ENCODE results near the gene SPOCK2. TPM values are rescaled to one million over a fixed set of nuclear protein-coding genes. Genes with fewer than 3 reads are reported as not detected.
A peak's percentile ranks its signal among the peaks of the same experiment; 100 is the strongest.
"Not testable (repeated sequence)": the region's sequence is repeated elsewhere in the genome, so short reads cannot be mapped to it uniquely, and the experiment has no call there.

Gene SPOCK2
- 0.02 and 0.53 TPM in 2 replicates for total RNA-seq (2014; rRNA removed; shearing (Covaris generic))

DNA sequence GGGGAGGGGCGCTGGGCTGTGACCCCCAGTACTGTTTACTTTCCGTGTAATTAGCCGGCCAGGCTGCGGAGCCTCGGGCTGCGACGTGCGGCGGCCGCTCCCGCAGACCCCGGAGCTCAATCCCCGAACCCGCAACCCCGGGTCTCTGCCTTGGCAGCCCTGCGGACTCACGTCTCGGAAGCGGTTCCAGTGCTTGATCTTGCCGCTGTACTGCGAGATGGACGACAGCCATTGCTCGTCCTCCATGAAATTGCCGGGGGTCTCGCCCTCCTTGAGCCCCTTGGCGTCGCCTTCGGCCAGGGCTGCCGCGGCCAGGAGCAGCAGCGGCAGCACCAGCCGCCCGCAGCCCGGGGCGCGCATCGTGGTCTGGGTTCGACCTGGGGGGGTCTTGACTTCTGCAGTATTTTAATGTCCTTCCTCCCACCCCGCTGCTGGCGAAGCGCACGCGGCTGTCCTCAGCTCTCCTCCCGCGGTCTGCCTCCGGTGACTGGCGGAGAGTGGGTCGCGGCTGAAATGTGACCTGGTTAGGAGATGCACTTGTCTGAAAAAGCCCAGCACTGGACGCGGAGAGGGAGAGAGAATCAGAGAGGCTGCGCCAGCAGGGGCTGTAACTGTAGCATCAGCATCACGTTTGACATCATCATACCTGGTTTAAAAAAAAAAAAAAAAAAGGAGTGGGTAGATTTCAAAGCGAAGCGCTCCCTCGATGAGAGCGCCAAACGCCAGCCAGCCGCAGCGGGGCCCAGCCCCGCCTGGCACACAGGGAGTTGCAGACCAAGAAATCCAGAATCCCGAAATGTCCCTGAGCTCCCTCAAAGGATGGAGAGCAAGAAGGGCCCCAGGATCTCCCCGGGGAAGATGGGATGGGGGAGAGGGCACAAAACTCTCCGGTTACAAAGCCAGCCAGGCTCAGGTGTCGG lies at the start of gene SPOCK2:
Gene SPOCK2 (minus strand): TSS at position 583 of the 920 bp plus-strand sequence. CDS start 223 bp downstream, at position 360.
- DNase-seq (ENCODE audit: low spot score): no peak

DNA sequence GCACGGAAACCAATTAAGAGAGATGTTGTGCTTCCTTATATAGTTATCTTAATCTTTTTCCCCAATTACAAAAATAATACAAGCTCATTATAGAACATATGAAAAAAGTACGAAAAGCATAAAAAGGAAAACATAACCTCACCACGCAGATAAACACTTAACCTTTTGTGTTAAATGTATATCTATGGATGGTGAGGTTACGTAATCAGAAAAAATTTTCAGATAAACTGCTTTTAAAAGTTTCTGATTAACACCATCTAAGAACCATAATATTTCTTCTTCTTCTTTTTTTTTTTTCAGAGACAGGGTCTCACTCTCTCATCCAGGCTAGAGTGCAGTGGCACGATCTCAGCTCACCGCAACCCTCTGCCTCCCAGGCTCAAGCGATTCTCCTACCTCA lies 49.2 kb upstream of the SPOCK2 start:
- DNase-seq (ENCODE audit: low spot score): no peak

DNA sequence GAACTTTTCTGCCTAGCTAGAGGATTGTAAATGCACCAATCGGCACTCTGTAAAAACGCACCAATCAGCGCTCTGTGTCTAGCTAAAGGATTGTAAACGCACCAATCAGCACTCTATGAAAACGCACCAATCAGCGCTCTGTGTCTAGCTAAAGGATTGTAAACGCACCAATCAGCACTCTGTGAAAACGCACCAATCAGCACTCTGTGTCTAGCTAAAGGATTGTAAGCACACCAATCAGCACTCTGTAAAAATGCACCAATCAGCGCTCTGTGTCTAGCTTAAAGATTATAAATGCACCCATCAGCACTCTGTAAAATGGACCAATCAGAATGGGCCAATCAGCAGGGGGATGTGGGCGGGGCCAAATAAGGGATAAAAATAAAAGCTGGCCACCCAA lies 47.9 kb upstream of the SPOCK2 start:
- DNase-seq (ENCODE audit: low spot score): not testable (repeated sequence)

DNA sequence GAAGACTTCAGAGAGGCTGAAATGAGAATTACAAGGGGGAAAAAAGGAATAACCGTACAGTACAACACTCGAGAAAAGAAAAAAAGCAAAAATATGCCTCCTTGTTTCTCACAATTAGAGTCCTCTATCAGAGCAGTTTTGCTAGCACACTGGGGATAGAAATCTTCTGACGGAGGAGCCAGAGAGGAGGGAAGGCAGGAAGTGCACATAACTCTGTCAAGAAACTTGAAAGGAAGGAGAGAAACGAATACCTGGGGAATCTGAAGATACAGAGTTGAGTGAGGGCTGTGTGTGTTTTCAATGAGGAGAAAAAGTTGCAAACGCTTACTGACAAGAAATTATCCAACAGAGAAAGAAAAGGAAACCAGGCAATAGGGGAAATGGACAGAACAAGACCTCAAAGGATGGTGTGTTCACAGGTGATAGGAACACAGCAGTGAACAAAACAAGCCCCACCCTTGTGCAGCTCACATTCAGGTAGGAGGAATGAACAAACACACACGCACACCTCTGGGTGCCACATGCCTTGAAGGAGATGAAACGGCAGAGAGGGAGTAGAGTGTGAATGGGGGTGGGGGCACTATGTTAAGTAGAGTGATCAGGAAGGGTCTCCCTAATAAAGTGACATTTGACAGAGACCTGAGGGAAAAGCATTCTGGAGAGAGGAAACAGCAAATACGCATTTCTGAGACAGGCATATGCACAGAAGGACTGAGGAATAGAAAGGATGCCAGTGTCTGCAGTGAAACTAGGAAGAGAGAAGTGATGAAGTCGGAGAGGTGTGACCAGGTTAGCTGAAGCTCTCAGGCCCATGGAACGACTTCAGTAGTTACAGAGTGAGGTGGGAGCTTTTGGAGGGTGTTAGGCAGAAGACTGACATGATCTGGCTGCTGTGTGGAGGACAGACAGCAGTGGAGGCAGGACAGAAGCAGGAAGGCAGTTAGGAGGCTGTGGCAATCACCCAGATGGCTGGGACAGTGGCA lies 46.7 kb upstream of the SPOCK2 start:
- no peak for DNase-seq (ENCODE audit: low spot score)

GRCh38 chr10:72133517-72133916 lies 45.2 kb upstream of the SPOCK2 start:
- DNase-seq (ENCODE audit: low spot score): peak; percentile 75

- DNase-seq (ENCODE audit: low spot score): no peak
These were observed 44.5 kb upstream of the SPOCK2 start for GRCh38 chr10:72132854-72133253.

GRCh38 chr10:72127571-72127970 lies 39.2 kb upstream of the SPOCK2 start:
- no peak for DNase-seq (ENCODE audit: low spot score)

GRCh38 chr10:72126872-72127232 lies 38.5 kb upstream of the SPOCK2 start:
- DNase-seq (ENCODE audit: low spot score): no peak

- peak; percentile 49 for DNase-seq (ENCODE audit: low spot score)
These were observed 38.0 kb upstream of the SPOCK2 start for GRCh38 chr10:72126184-72126871.

GRCh38 chr10:72124989-72125388 lies 36.6 kb upstream of the SPOCK2 start:
- no peak for DNase-seq (ENCODE audit: low spot score)

DNA sequence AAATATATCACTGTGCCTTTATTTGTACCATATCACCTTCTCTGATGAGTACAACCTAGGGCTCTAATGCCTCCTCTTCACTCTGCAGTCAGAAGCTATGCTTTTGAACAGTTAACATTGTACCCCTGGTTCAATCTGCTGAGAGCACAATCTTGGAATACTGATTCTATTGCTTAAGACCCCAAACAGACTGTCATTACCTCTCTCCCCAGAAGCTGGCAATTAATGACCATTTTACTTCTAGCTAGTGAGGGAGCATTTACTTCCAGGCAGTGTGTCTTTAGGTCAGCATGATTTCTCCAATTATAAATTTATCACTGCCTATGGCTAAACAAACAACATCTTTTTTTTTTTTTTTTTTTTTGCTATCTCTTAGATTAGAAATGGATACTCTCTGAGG lies 36.0 kb upstream of the SPOCK2 start:
- DNase-seq (ENCODE audit: low spot score): no peak

- DNase-seq (ENCODE audit: low spot score): no peak
These were observed 35.3 kb upstream of the SPOCK2 start for GRCh38 chr10:72123616-72124015.

DNA sequence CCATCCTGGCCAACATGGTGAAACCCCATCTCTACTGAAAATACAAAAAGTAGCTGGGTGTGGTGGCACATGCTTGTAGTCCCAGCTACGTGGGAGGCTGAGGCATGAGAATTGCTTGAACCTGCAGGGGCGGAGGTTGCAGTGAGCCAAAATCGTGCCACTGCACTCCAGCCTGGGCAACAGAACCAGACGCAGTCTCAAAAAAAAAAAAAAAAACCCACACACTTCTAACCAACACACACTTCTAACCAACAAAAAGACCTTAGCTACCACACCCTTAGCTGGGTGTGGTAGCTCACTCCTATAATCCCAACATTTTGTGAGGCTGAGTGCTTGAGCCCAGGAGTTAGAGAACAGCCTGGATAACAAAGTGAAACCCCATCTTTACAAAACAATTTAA lies 33.9 kb upstream of the SPOCK2 start:
- no peak for DNase-seq (ENCODE audit: low spot score)

DNA sequence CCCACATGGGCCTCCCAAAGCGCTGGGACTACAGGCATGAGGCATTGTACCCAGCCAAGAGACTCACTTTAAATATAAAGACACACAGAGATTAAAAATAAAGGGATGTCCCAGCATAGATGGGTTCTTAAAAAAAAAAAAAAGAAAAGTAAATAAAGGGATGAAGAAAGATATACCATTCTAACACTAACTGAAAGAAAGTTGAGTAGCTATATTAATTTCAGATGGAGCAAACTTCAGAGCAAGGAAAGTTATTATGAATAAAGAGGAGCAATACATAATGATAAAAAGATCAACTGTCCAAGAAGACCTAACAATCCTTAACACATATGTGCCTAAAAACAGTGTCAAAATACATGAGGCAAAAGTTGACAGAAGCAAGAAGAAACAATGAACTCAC lies 33.0 kb upstream of the SPOCK2 start:
- no peak for DNase-seq (ENCODE audit: low spot score)

DNA sequence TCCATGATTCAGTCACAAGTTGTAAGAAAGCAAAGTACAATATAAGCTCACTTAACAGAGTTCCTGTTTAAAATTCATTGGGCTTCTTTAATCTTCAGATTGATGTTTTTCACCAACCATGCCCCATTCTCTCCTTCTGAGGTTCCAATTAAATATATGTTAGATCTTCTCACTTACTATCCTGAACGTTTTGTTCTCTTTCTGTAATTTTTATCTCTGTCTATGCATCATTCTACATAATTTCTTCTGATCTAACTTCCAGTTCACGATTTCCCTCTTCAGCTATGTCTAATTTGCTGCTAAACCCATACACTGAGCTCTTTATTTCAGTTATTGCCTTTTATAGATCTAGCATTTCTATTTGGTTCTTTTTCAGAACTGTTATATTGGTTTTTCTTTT lies 28.0 kb upstream of the SPOCK2 start:
- no peak for DNase-seq (ENCODE audit: low spot score)

GRCh38 chr10:72114706-72115450 lies 26.5 kb upstream of the SPOCK2 start:
- DNase-seq (ENCODE audit: low spot score): no peak

GRCh38 chr10:72110673-72111401 lies 22.5 kb upstream of the SPOCK2 start:
- no peak for DNase-seq (ENCODE audit: low spot score)

DNA sequence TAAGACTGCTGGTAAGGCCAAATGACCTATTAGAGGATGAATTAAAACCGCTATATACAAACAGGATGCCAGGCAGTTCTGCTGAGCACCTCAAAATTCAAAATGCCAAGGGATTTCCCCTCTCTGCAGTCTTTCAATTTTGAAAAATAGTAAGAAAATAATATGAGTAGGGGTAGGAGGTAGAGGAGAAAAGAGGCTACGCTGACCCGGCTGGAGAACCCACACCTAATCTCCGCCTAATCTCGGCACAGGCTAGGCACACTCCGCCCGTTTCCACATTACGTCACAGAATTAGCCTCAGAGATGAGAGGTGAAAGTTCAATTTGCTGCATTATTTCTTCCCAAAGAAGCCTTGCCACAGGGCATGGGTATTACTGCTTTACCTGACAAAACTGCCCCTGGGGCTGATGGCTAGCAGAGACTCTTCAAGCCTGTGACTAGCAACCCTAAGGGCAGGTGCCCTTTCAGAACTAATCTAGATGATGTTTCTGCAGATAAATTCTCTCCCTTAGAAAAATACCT lies 21.3 kb upstream of the SPOCK2 start:
- DNase-seq (ENCODE audit: low spot score): no peak

DNA sequence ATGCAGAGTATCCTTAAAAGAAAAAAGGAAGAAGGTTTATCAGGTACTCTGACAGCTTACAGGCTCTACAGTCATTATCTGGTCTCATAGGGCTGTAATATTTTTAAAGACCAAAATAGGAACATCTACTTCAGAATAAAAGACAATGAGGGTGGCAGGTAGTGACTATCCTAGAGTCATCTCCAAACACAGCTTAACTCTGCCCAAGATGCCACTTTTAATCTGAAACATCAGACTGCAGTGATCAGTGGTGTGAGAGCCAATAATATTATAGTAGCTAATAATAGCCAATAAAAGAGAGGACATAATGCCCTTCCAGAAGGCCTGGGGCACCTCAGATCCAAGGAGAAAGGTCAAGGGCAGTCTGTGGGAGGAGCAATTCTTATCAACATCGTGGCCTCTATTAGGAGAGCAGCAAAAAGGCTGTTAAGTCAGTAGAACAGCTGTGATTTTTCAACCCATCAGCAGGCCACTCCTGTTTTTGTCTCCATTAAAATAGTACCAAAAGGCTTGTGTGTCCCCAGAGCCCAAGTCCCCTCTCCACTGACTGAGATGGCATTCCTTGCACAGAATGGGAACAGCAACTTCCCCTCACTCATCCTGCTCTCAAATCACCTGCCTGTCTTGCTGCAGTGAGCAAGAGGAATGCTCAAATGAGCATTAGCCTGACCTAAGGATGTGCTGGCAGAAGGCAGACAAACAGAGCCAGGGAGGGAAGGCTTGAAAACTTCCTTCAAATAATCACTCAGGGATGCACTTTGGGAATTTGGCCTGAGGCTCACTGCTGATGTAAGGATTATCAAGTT lies 20.7 kb upstream of the SPOCK2 start:
- no peak for DNase-seq (ENCODE audit: low spot score)

Measured in A172 (cell line).